Trophoblast cell (in vitro differentiated cells and primary cell): ENCODE data around the gene DENND1B. TPM values are rescaled to one million over a fixed set of nuclear protein-coding genes. Genes with fewer than 3 reads are reported as not detected.

Experiments used
- DNase-seq, 2 donors: peaks; one replicate each; pipeline ENCODE4 v3.0.0-alpha.2; 2016
- H2AFZ ChIP-seq: 2 replicates; pipeline ENCODE4 v1.6.1; 2013; ENCODE audit warnings: low read length, moderate library complexity, mild to moderate bottlenecking; ENCODE audit not compliant: insufficient read depth, poor library complexity
- H2AK5ac ChIP-seq: 2 replicates; pipeline ENCODE4 v1.6.1; 2013; ENCODE audit warnings: mild to moderate bottlenecking, low read length
- H2BK120ac ChIP-seq: 2 replicates; pipeline ENCODE4 v1.6.1; 2013; ENCODE audit warnings: low read length, mild to moderate bottlenecking, moderate library complexity; ENCODE audit not compliant: insufficient read depth, poor library complexity
- H2BK12ac ChIP-seq: 2 replicates; pipeline ENCODE4 v1.6.1; 2013; ENCODE audit warnings: mild to moderate bottlenecking, low read length, moderate library complexity
- H2BK5ac ChIP-seq: 2 replicates; pipeline ENCODE4 v1.6.1; 2013; ENCODE audit warnings: low read length, low read depth, moderate library complexity, mild to moderate bottlenecking; ENCODE audit not compliant: poor library complexity
- H3K14ac ChIP-seq: 2 replicates; pipeline ENCODE4 v1.6.1; 2013; ENCODE audit warnings: mild to moderate bottlenecking, low read length
- H3K18ac ChIP-seq: 2 replicates; pipeline ENCODE4 v1.6.1; 2013; ENCODE audit warnings: mild to moderate bottlenecking, low read length
- H3K23ac ChIP-seq: 2 replicates; pipeline ENCODE4 v1.6.1; 2013; ENCODE audit warnings: low read length
- H3K27ac ChIP-seq: 2 replicates; pipeline ENCODE4 v1.5.1; 2013; ENCODE audit warnings: low read depth, mild to moderate bottlenecking, inconsistent platforms, low read length, moderate library complexity
- H3K27me3 ChIP-seq: 2 replicates; pipeline ENCODE4 v1.6.1; 2013; ENCODE audit warnings: inconsistent platforms, mild to moderate bottlenecking, low read length, moderate library complexity; ENCODE audit not compliant: insufficient read depth
- H3K36me3 ChIP-seq, 2 experiments: 1 replicate in 1 of 2; 2 replicates in 1 of 2; pipeline ENCODE4 v1.6.1; 2013; ENCODE audit warnings: low read length in 2 of 2, mild to moderate bottlenecking in 2 of 2, moderate library complexity in 1 of 2; ENCODE audit not compliant: insufficient read depth in 2 of 2, control insufficient read depth in 1 of 2
- H3K4ac ChIP-seq: 2 replicates; pipeline ENCODE4 v1.6.1; 2013; ENCODE audit warnings: low read depth, mild to moderate bottlenecking, low read length, moderate library complexity
- H3K4me1 ChIP-seq, 2 experiments: 1 replicate in 1 of 2; 2 replicates in 1 of 2; pipeline ENCODE4 v1.6.1; 2013; ENCODE audit warnings: low read length in 2 of 2, mild to moderate bottlenecking in 2 of 2, moderate library complexity in 1 of 2; ENCODE audit not compliant: insufficient read depth in 2 of 2, control insufficient read depth in 1 of 2
- H3K4me2 ChIP-seq: 2 replicates; pipeline ENCODE4 v1.6.1; 2013; ENCODE audit warnings: inconsistent platforms, mild to moderate bottlenecking, low read length, moderate library complexity
- H3K4me3 ChIP-seq: 2 replicates; pipeline ENCODE4 v1.5.1; 2013; ENCODE audit warnings: mild to moderate bottlenecking, low read depth, low read length, inconsistent platforms
- H3K79me1 ChIP-seq: one replicate; pipeline ENCODE4 v1.6.1; 2013; ENCODE audit warnings: low read length
- H3K79me2 ChIP-seq: 2 replicates; pipeline ENCODE4 v1.6.1; 2013; ENCODE audit warnings: low read length, mild to moderate bottlenecking; ENCODE audit not compliant: control insufficient read depth, insufficient read depth, poor library complexity
- H3K9ac ChIP-seq: 2 replicates; pipeline ENCODE4 v1.6.1; 2013; ENCODE audit warnings: mild to moderate bottlenecking, low read length
- H3K9me3 ChIP-seq: 2 replicates; pipeline ENCODE4 v1.6.1; 2013; ENCODE audit warnings: low read depth, mild to moderate bottlenecking, control low read depth, inconsistent platforms, low read length; ENCODE audit not compliant: insufficient read depth
- H4K12ac ChIP-seq: 2 replicates; pipeline ENCODE4 v1.6.1; 2013; ENCODE audit warnings: low read depth, mild to moderate bottlenecking, low read length, moderate library complexity
- H4K8ac ChIP-seq: 2 replicates; pipeline ENCODE4 v1.6.1; 2013; ENCODE audit warnings: low read depth, mild to moderate bottlenecking, low read length, moderate library complexity
- H4K91ac ChIP-seq: one replicate; pipeline ENCODE4 v1.6.1; 2013; ENCODE audit warnings: low read depth, mild to moderate bottlenecking, low read length, moderate library complexity
- WGBS: extraction: QIAGEN DNeasy Blood & Tissue Kit; methylation state at CpG from one replicate; pipeline ENCODE4 v1.1.7; 2013; ENCODE audit warnings: missing lambda C conversion rate; ENCODE audit not compliant: insufficient read length, insufficient coverage; ENCODE audit errors: extremely low coverage; 5-methylcytosine and 5-hydroxymethylcytosine counted together
- polyA plus RNA-seq: library from polyadenylated mRNA; stranded (reverse); fragments of 200-250 nt; gene quantifications from 2 replicates; pipeline ENCODE4 v1.2.3, GENCODE V29; 2013

Gene DENND1B, protein sequence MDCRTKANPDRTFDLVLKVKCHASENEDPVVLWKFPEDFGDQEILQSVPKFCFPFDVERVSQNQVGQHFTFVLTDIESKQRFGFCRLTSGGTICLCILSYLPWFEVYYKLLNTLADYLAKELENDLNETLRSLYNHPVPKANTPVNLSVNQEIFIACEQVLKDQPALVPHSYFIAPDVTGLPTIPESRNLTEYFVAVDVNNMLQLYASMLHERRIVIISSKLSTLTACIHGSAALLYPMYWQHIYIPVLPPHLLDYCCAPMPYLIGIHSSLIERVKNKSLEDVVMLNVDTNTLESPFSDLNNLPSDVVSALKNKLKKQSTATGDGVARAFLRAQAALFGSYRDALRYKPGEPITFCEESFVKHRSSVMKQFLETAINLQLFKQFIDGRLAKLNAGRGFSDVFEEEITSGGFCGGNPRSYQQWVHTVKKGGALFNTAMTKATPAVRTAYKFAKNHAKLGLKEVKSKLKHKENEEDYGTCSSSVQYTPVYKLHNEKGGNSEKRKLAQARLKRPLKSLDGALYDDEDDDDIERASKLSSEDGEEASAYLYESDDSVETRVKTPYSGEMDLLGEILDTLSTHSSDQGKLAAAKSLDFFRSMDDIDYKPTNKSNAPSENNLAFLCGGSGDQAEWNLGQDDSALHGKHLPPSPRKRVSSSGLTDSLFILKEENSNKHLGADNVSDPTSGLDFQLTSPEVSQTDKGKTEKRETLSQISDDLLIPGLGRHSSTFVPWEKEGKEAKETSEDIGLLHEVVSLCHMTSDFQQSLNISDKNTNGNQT
- 3.1 and 3.2 TPM in 2 replicates for polyA plus RNA-seq

DNA sequence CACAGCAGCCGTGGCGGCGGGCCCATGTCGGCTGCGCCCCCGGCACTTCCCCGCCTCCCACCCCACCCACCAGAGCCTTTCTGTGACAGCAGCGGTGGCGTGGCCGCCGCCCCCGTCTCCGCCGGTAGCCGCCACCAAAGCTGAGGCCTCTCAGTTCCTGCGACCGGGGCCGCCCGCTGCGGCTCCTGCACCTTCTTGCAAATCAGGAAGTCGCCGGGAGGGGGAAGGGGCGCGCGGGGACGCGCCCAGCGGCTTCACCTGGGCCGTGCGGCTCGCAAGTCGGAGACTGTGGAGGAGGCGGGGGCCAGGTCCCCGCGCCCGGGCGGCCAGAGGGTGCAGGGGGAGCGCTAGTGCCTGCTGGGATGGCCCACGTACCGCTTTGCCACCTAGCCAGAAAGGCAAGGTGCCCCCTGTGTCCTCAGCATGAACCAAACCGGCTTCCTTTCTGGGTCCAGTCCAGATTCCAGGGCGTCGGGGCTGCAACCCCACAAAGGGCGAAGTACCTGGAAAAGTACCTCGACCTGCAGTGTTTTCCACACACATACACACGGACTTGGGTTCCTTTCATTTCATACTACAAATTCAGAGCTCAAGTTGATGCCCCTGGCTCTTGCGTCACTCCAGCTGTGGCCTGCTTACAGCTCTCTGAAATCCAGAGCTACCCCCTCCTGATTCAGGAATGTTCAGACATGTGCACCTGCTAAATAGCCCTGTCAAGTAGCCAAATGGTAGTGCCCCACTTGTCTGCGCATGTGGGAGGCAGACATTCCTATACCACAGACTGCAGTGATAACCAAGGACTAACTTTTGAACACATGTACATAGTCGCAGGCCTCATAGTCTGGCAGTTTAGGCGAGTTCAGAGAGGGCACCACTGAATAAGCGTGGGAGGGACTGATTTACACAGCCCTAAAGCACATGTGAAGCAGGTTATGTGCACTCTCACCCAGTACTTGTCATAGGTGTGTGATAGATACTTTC lies at the start of gene DENND1B:
Gene DENND1B (minus strand): TSS at position 199 of the 981 bp plus-strand sequence. CDS start 325 bp downstream, outside the sequence.
- peaks cover 7% of the 10 kb centered on the region for H3K79me2 ChIP-seq
- H3K4ac ChIP-seq = peak within 1 kb of the TSS; percentile 34
- H3K36me3 ChIP-seq = peaks cover 0 to 1% of the 10 kb centered on the region in 2 experiments
- peak within 1 kb of the TSS; percentile 87 for H3K4me2 ChIP-seq
- no peak within 1 kb of the TSS for H3K27ac ChIP-seq
- H4K8ac ChIP-seq = peak within 1 kb of the TSS; percentile 81
- peaks cover 0 to 5% of the 10 kb centered on the region in 2 experiments for H3K4me1 ChIP-seq
- H3K9me3 ChIP-seq = no peaks in the 10 kb centered on the region
- no CpG with 5 or more reads among the region's 51 CpGs for WGBS
- peak within 1 kb of the TSS; percentile 80 for H3K4me3 ChIP-seq
- H3K14ac ChIP-seq = peak within 1 kb of the TSS; percentile 83
- H4K12ac ChIP-seq = peak within 1 kb of the TSS; percentile 80
- peak; percentile 69 to 78 for DNase-seq
- peak within 1 kb of the TSS; percentile 77 for H4K91ac ChIP-seq
- peak within 1 kb of the TSS; percentile 50 for H3K9ac ChIP-seq
- H2AK5ac ChIP-seq = no peak within 1 kb of the TSS
- peaks cover 10% of the 10 kb centered on the region for H3K79me1 ChIP-seq
- H2AFZ ChIP-seq = peak within 1 kb of the TSS; percentile 75
- H2BK12ac ChIP-seq = no peak within 1 kb of the TSS
- H2BK120ac ChIP-seq = peak within 1 kb of the TSS; percentile 71
- no peak within 1 kb of the TSS for H3K23ac ChIP-seq
- H3K18ac ChIP-seq = peak within 1 kb of the TSS; percentile 81
- peak within 1 kb of the TSS; percentile 32 for H2BK5ac ChIP-seq
- H3K27me3 ChIP-seq = no peaks in the 10 kb centered on the region

DNA sequence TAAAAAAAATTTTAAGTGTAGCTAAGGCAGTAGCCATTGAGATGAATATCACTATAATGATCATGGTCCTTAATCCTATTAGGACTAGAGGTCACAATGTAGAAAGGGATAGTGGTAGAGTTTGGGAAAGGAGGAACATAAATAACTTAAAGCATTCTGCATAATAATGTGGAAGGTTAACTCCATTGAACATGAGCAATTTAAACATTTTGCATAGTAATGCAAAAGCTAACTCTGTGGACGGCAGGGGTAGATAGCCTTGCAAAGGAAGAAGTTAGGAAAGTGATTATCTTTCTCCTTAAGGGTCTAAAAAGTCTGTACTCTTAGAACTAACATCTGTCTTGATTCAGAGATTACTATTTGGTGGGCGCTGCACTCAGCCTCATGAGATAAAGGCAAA lies 39.0 kb upstream of the DENND1B start:
- Histone ChIP-seq H2BK5ac (no peak overlapping the region), H3K36me3 (no peaks in the 10 kb centered on the region), H3K79me1 (no peaks in the 10 kb centered on the region), H2BK12ac (no peak overlapping the region), H3K9ac (no peak overlapping the region), H3K4me3 (no peak overlapping the region), H3K4me2 (no peak overlapping the region), H2BK120ac (no peak overlapping the region), H3K18ac (no peak overlapping the region), H4K8ac (no peak overlapping the region), H4K91ac (no peak overlapping the region), H3K4ac (no peak overlapping the region), H3K79me2 (no peaks in the 10 kb centered on the region), H2AFZ (no peak overlapping the region), H3K4me1 (no peaks in the 10 kb centered on the region), H4K12ac (no peak overlapping the region), H3K14ac (no peak overlapping the region), H2AK5ac (no peak overlapping the region), H3K9me3 (peaks cover 2% of the 10 kb centered on the region), H3K27ac (no peak overlapping the region), H3K27me3 (no peaks in the 10 kb centered on the region), H3K23ac (no peak overlapping the region)
- no peak for DNase-seq
- WGBS = no CpG with 5 or more reads among the region's 2 CpGs

DNA sequence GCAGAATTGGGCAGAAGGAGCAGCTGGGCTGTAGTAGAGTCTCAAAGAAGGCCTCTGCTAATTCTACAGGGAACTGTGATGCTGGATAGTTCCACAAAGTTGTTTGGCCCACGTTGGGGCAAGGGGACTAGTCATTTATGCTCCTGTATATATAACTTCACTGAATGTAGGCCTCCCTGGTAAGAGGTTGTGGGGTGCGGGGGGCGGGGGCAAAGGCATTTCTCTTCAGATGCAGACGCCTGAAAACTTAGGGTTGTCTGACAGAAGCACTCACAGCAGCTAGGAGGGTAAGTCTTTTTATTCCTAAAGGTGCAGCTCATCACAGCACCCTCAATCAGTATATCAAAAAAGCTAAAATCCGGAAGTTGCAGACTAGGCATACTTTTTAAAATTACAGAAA lies 38.5 kb upstream of the DENND1B start:
- no peak overlapping the region for H2BK5ac ChIP-seq
- no peaks in the 10 kb centered on the region for H3K9me3 ChIP-seq
- DNase-seq = no peak
- H4K8ac ChIP-seq = no peak overlapping the region
- H3K4ac ChIP-seq = no peak overlapping the region
- no peak overlapping the region for H3K14ac ChIP-seq
- no peaks in the 10 kb centered on the region for H3K36me3 ChIP-seq
- H2BK120ac ChIP-seq = no peak overlapping the region
- no peaks in the 10 kb centered on the region for H3K79me1 ChIP-seq
- H3K18ac ChIP-seq = no peak overlapping the region
- H2BK12ac ChIP-seq = no peak overlapping the region
- no peaks in the 10 kb centered on the region for H3K4me1 ChIP-seq
- H2AFZ ChIP-seq = no peak overlapping the region
- no peak overlapping the region for H3K9ac ChIP-seq
- no peak overlapping the region for H2AK5ac ChIP-seq
- no peak overlapping the region for H3K27ac ChIP-seq
- H3K23ac ChIP-seq = no peak overlapping the region
- H3K79me2 ChIP-seq = no peaks in the 10 kb centered on the region
- H3K4me3 ChIP-seq = no peak overlapping the region
- no CpG with 5 or more reads among the region's 5 CpGs for WGBS
- no peak overlapping the region for H4K91ac ChIP-seq
- H3K4me2 ChIP-seq = no peak overlapping the region
- H3K27me3 ChIP-seq = no peaks in the 10 kb centered on the region
- H4K12ac ChIP-seq = no peak overlapping the region

DNA sequence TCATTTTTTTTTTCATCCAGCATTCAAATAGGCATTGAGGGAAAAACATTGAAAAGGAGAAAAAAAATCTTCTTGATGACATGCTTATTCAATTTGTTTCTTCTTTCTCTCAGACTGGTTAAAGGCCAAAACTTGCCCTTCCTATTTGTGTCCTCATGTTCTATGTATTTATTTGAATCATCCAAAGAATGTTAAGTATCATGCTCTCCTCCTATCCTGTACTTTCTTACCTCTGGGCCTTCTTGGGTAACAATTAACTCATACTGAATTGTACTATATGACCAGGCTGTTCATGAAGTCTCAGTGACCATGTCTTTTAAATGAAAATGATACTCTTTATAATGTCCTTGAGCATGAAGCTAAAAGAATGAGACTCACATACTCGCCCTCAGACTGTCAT lies 36.5 kb upstream of the DENND1B start:
- H3K14ac ChIP-seq = no peak overlapping the region
- H2BK5ac ChIP-seq = no peak overlapping the region
- H2AFZ ChIP-seq = no peak overlapping the region
- no peak overlapping the region for H3K4me3 ChIP-seq
- H4K91ac ChIP-seq = no peak overlapping the region
- no peak overlapping the region for H3K9ac ChIP-seq
- H3K27ac ChIP-seq = no peak overlapping the region
- no peak overlapping the region for H3K4ac ChIP-seq
- H3K36me3 ChIP-seq = no peaks in the 10 kb centered on the region
- H3K27me3 ChIP-seq = no peaks in the 10 kb centered on the region
- WGBS = no CpG with 5 or more reads among the region's 1 CpG
- no peak overlapping the region for H4K8ac ChIP-seq
- no peak overlapping the region for H3K4me2 ChIP-seq
- no peaks in the 10 kb centered on the region for H3K4me1 ChIP-seq
- H4K12ac ChIP-seq = no peak overlapping the region
- peak in 1 of 2 donors; percentile 63 for DNase-seq
- no peak overlapping the region for H2BK12ac ChIP-seq
- H3K18ac ChIP-seq = no peak overlapping the region
- H3K23ac ChIP-seq = no peak overlapping the region
- H3K79me2 ChIP-seq = no peaks in the 10 kb centered on the region
- H2AK5ac ChIP-seq = no peak overlapping the region
- H3K79me1 ChIP-seq = no peaks in the 10 kb centered on the region
- H2BK120ac ChIP-seq = no peak overlapping the region
- H3K9me3 ChIP-seq = no peaks in the 10 kb centered on the region
